GM12872 (cell line): ENCODE results near the gene SFXN5.

ENCODE experiments used
- CTCF ChIP-seq: IDR thresholded peaks from 3 replicates; pipeline ENCODE4 v1.5.1; 2011; ENCODE audit warnings: low read depth, mild to moderate bottlenecking, low read length, moderate library complexity; ENCODE audit not compliant: insufficient read depth

The SFXN5 gene

GRCh38 chr2:73037947-73038585 is 33.4 kb downstream of the SFXN5 start:
- TF ChIP-seq CTCF, result no peak

GRCh38 chr2:73036766-73037165 is 34.7 kb downstream of the SFXN5 start:
- TF ChIP-seq CTCF, result no peak

GRCh38 chr2:73035899-73036711 is 35.4 kb downstream of the SFXN5 start:
- TF ChIP-seq CTCF, result peak; percentile 43

- no peak for TF ChIP-seq CTCF
Observed at GRCh38 chr2:73034661-73035375, 36.7 kb downstream of the SFXN5 start.

GRCh38 chr2:73033766-73034381 is 37.6 kb downstream of the SFXN5 start:
- TF ChIP-seq CTCF, result no peak

GRCh38 chr2:73033142-73033765 is 38.3 kb downstream of the SFXN5 start:
- TF ChIP-seq CTCF, result no peak
